Right atrium auricular region (tissue), 2 donors: ENCODE data around the gene IFNE. TPM values are rescaled to one million over a fixed set of nuclear protein-coding genes. Genes with fewer than 3 reads are reported as not detected.
A peak's percentile ranks its signal among the peaks of the same experiment; 100 is the strongest.

ENCODE experiments used
- DNase-seq: peaks from one replicate; pipeline ENCODE4 v3.0.0-alpha.2; 2019; ENCODE audit warnings: low spot score
- H3K27ac ChIP-seq, 2 donors: fragments of 200-600 bp; sonication (generic); 1 replicate in 1 of 2; 2 replicates in 1 of 2; pipeline ENCODE4 v1.5.1; 2016 to 2019
- H3K27me3 ChIP-seq, 2 donors: fragments of 200-600 bp; sonication (generic); one replicate each; pipeline versions ENCODE4 v1.5.1 to v1.6.0; 2017 to 2019
- H3K36me3 ChIP-seq: fragments of 200-600 bp; sonication (generic); one replicate; pipeline ENCODE4 v1.5.1; 2016
- H3K4me1 ChIP-seq, 2 donors: fragments of 200-600 bp; sonication (generic); one replicate each; pipeline versions ENCODE4 v1.5.1 to v1.6.0; 2017 to 2019
- H3K4me3 ChIP-seq, 2 donors: fragments of 200-600 bp; sonication (generic); 1 replicate in 1 of 2; 2 replicates in 1 of 2; pipeline ENCODE4 v1.5.1; 2017 to 2019; ENCODE audit warnings: mild to moderate bottlenecking in 1 of 2, moderate library complexity in 1 of 2
- H3K9me3 ChIP-seq, 2 donors: fragments of 200-600 bp; sonication (generic); one replicate each; pipeline ENCODE4 v1.5.1; 2019
- CTCF ChIP-seq, 2 donors: fragments of 200-600 bp; sonication (generic); IDR thresholded peaks; one replicate each; pipeline ENCODE4 v1.5.1; 2019; ENCODE audit warnings: antibody characterized with exemption in 2 of 2
- total RNA-seq, 2 donors: library from RNA; depleted of rRNA; stranded (reverse); fragments of >200 nt; gene quantifications; one replicate each; pipeline ENCODE4 v1.1.0, GENCODE V29; 2016

Gene IFNE
- total RNA-seq, 2 donors from 2014 or later: not detected

- TF ChIP-seq CTCF (IDR thresholded peaks at IDR 0.05): no peak
- no peaks in the 10 kb centered on the region for H3K4me1 ChIP-seq
- H3K9me3 ChIP-seq: no peaks in the 10 kb centered on the region
- no peak overlapping the region for H3K4me3 ChIP-seq
- no peaks in the 10 kb centered on the region for H3K36me3 ChIP-seq
- DNase-seq: no peak
- H3K27ac ChIP-seq: no peak overlapping the region
- no peaks in the 10 kb centered on the region for H3K27me3 ChIP-seq
These were observed 12.0 kb downstream of the IFNE start for GRCh38 chr9:21470126-21470525.

GRCh38 chr9:21465859-21466518, 16.1 kb downstream of the IFNE start:
- no peaks in the 10 kb centered on the region for H3K4me1 ChIP-seq
- no peak overlapping the region for H3K27ac ChIP-seq
- H3K27me3 ChIP-seq: no peaks in the 10 kb centered on the region
- peaks cover 0 to 17% of the 10 kb centered on the region in 2 donors for H3K9me3 ChIP-seq
- no peak overlapping the region for H3K4me3 ChIP-seq
- DNase-seq: no peak
- TF ChIP-seq CTCF (IDR thresholded peaks at IDR 0.05): peak in 1 of 2 donors; percentile 60
- H3K36me3 ChIP-seq: no peaks in the 10 kb centered on the region

GRCh38 chr9:21465138-21465537, 17.0 kb downstream of the IFNE start:
- peaks cover 0 to 17% of the 10 kb centered on the region in 2 donors for H3K9me3 ChIP-seq
- no peaks in the 10 kb centered on the region for H3K27me3 ChIP-seq
- DNase-seq: no peak
- H3K27ac ChIP-seq: no peak overlapping the region
- TF ChIP-seq CTCF (IDR thresholded peaks at IDR 0.05): no peak
- H3K36me3 ChIP-seq: no peaks in the 10 kb centered on the region
- H3K4me3 ChIP-seq: no peak overlapping the region
- H3K4me1 ChIP-seq: no peaks in the 10 kb centered on the region

GRCh38 chr9:21461377-21461776, 20.7 kb downstream of the IFNE start:
- Histone ChIP-seq H3K36me3 (no peaks in the 10 kb centered on the region), H3K9me3 (peaks cover 0 to 17% of the 10 kb centered on the region in 2 donors), H3K27me3 (no peaks in the 10 kb centered on the region), H3K4me3 (no peak overlapping the region), H3K27ac (no peak overlapping the region), H3K4me1 (no peaks in the 10 kb centered on the region)
- no peak for DNase-seq
- TF ChIP-seq CTCF (IDR thresholded peaks at IDR 0.05): no peak

- Histone ChIP-seq H3K4me3 (no peak overlapping the region), H3K9me3 (no peaks in the 10 kb centered on the region), H3K4me1 (no peaks in the 10 kb centered on the region), H3K27ac (no peak overlapping the region), H3K36me3 (no peaks in the 10 kb centered on the region), H3K27me3 (no peaks in the 10 kb centered on the region)
- DNase-seq: no peak
- TF ChIP-seq CTCF (IDR thresholded peaks at IDR 0.05): peak in 1 of 2 donors; percentile 58
These were observed 26.8 kb downstream of the IFNE start for GRCh38 chr9:21455320-21455719.

GRCh38 chr9:21454149-21454548, 28.0 kb downstream of the IFNE start:
- no peak overlapping the region for H3K4me3 ChIP-seq
- DNase-seq: no peak
- H3K27ac ChIP-seq: no peak overlapping the region
- H3K9me3 ChIP-seq: no peaks in the 10 kb centered on the region
- TF ChIP-seq CTCF (IDR thresholded peaks at IDR 0.05): no peak
- no peaks in the 10 kb centered on the region for H3K4me1 ChIP-seq
- H3K27me3 ChIP-seq: no peaks in the 10 kb centered on the region
- H3K36me3 ChIP-seq: no peaks in the 10 kb centered on the region
